Measurements from ENCODE around the gene EFS. TPM values are rescaled to one million over a fixed set of nuclear protein-coding genes. Genes with fewer than 3 reads are reported as not detected.

The EFS gene
- total and polyA plus RNA-seq, 2 of the 8 experiments (the other 6 are each of a cell fraction or from before 2014, with no cell fraction given), result 27.8 to 28.6 TPM

DNA sequence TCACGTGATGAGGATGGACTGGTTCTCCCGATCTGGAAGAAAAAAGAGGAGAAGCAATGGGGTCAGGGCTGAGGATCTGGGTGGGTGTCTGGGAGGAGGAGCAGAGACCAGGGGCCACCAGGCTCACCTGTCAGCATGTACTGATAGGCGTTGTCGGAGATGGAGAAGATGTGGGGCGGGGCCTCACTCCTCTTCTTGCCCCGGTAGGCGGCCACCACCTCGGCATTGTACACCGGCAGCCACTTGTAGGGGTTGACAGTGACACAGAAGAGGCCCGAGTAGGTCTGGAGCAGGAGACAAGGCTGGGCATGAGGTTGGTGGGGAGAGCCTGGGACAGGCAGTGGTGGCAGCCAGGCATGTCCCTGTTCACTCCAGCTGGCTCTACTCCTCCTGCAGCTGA is 40.1 kb upstream of the EFS start (continued):
- TF ChIP-seq CBX8 (IDR thresholded peaks at IDR 0.05; ENCODE audit: borderline replicate concordance, low read depth, low read length) (no peak), RNF2 (IDR thresholded peaks at IDR 0.05; ENCODE audit: borderline replicate concordance, low read depth, low read length, missing control alignments, poor library complexity, severe bottlenecking) (no peak)
